Bronchial epithelial cell (primary cell): ENCODE data around the gene NEK10. TPM values are rescaled to one million over a fixed set of nuclear protein-coding genes. Genes with fewer than 3 reads are reported as not detected.

Source experiments
- DNase-seq: peaks from one replicate; pipeline ENCODE4 v3.0.0-alpha.2; 2010; ENCODE audit warnings: low read depth
- FAIRE-seq: peaks from 2 replicates; lab custom pipeline; 2011; peaks lifted over from hg19 to GRCh38; lab: Jason Lieb, UNC
- H3K27me3 ChIP-seq: 2 replicates; pipeline ENCODE4 v1.5.1; 2011; ENCODE audit warnings: low read length; ENCODE audit not compliant: control insufficient read depth, insufficient read depth
- H3K36me3 ChIP-seq: 2 replicates; pipeline ENCODE4 v1.5.1; 2011; ENCODE audit warnings: low read length; ENCODE audit not compliant: control insufficient read depth, insufficient read depth
- H3K4me3 ChIP-seq: 2 replicates; pipeline ENCODE4 v1.5.1; 2011; ENCODE audit warnings: mild to moderate bottlenecking, low read depth, low read length, control low read depth
- CTCF ChIP-seq: IDR thresholded peaks from 2 replicates; pipeline ENCODE4 v1.5.1; 2011; ENCODE audit warnings: mild to moderate bottlenecking, moderate library complexity, low read length, control low read depth, inconsistent platforms; ENCODE audit not compliant: insufficient read depth, severe bottlenecking
- total RNA-seq: library from RNA; depleted of rRNA; stranded (reverse); fragments of >200 nt; gene quantifications from 2 replicates; pipeline ENCODE4 v1.2.1, GENCODE V29; 2014

NEK10 gene
- total RNA-seq, 1 donor from 2014 or later = 1.1 TPM

- FAIRE-seq (no peak), DNase-seq (no peak)
- H3K4me3 ChIP-seq = no peak overlapping the region
- no peak for TF ChIP-seq CTCF
- H3K36me3 ChIP-seq = no peaks in the 10 kb centered on the region
- H3K27me3 ChIP-seq = no peaks in the 10 kb centered on the region
Measured at GRCh38 chr3:27186013-27186412, 183.2 kb downstream of the NEK10 start.

- H3K36me3 ChIP-seq = no peaks in the 10 kb centered on the region
- TF ChIP-seq CTCF = no peak
- no peak for FAIRE-seq
- H3K4me3 ChIP-seq = no peak overlapping the region
- no peaks in the 10 kb centered on the region for H3K27me3 ChIP-seq
- no peak for DNase-seq
Measured at GRCh38 chr3:27185231-27185989, 183.8 kb downstream of the NEK10 start.

- no peaks in the 10 kb centered on the region for H3K36me3 ChIP-seq
- DNase-seq (no peak), FAIRE-seq (no peak)
- no peak overlapping the region for H3K4me3 ChIP-seq
- H3K27me3 ChIP-seq = no peaks in the 10 kb centered on the region
- no peak for TF ChIP-seq CTCF
Measured at GRCh38 chr3:27184261-27184660, 184.9 kb downstream of the NEK10 start.

- no peak overlapping the region for H3K4me3 ChIP-seq
- H3K36me3 ChIP-seq = no peaks in the 10 kb centered on the region
- FAIRE-seq (no peak), DNase-seq (no peak)
- no peaks in the 10 kb centered on the region for H3K27me3 ChIP-seq
- TF ChIP-seq CTCF = no peak
Measured at GRCh38 chr3:27176256-27176655, 192.9 kb downstream of the NEK10 start.

GRCh38 chr3:27174530-27174929, 194.7 kb downstream of the NEK10 start:
- TF ChIP-seq CTCF = no peak
- no peak overlapping the region for H3K4me3 ChIP-seq
- no peaks in the 10 kb centered on the region for H3K27me3 ChIP-seq
- no peak for FAIRE-seq
- no peaks in the 10 kb centered on the region for H3K36me3 ChIP-seq
- DNase-seq = no peak

- DNase-seq (no peak), FAIRE-seq (no peak)
- Histone ChIP-seq H3K4me3 (no peak overlapping the region), H3K27me3 (no peaks in the 10 kb centered on the region), H3K36me3 (no peaks in the 10 kb centered on the region)
- TF ChIP-seq CTCF = no peak
Measured at GRCh38 chr3:27171113-27171512, 198.1 kb downstream of the NEK10 start.
